NT2/D1 (cell line): Measurements from ENCODE around the gene ELL2.
"Not testable (repeated sequence)": the region's sequence is repeated elsewhere in the genome, so short reads cannot be mapped to it uniquely, and the experiment has no call there.

Experiments used
- DNase-seq: peaks from one replicate; pipeline ENCODE4 v3.0.0-alpha.2; 2011; ENCODE audit warnings: low read depth, low spot score
- H3K27me3 ChIP-seq: 2 replicates; pipeline ENCODE4 v1.6.0; 2011; ENCODE audit warnings: mild to moderate bottlenecking; ENCODE audit not compliant: insufficient read length, insufficient read depth
- H3K36me3 ChIP-seq: 2 replicates; pipeline ENCODE4 v1.6.1; 2011; ENCODE audit warnings: mild to moderate bottlenecking, low read length, mixed read lengths; ENCODE audit not compliant: insufficient read depth, insufficient read length
- H3K4me1 ChIP-seq: 2 replicates; pipeline ENCODE4 v1.5.1; 2011; ENCODE audit not compliant: insufficient read depth, insufficient read length
- H3K4me3 ChIP-seq: 2 replicates; pipeline ENCODE4 v1.5.1; 2011; ENCODE audit warnings: low read depth; ENCODE audit not compliant: insufficient read length
- H3K9ac ChIP-seq: 2 replicates; pipeline ENCODE4 v1.6.0; 2011; ENCODE audit warnings: low read depth; ENCODE audit not compliant: insufficient read length
- H3K9me3 ChIP-seq: 2 replicates; pipeline ENCODE4 v1.5.1; 2011; ENCODE audit warnings: mild to moderate bottlenecking, low read length; ENCODE audit not compliant: insufficient read depth
- SUZ12 ChIP-seq: IDR thresholded peaks from 2 replicates; pipeline ENCODE4 v1.6.1; 2011; ENCODE audit not compliant: insufficient read length, insufficient read depth; ENCODE audit errors: extremely low read depth
- YY1 ChIP-seq: IDR thresholded peaks from 2 replicates; pipeline ENCODE4 v1.6.1; 2011; ENCODE audit not compliant: insufficient read length, insufficient read depth
- ZNF274 ChIP-seq: IDR thresholded peaks from 2 replicates; pipeline ENCODE4 v1.6.1; 2011; ENCODE audit warnings: mild to moderate bottlenecking, low read depth, low read length

The ELL2 gene

GRCh38 chr5:95927927-95928723 is 33.5 kb downstream of the ELL2 start:
- Histone ChIP-seq H3K9ac (no peak overlapping the region), H3K9me3 (no peaks in the 10 kb centered on the region), H3K4me1 (no peaks in the 10 kb centered on the region), H3K4me3 (no peak overlapping the region), H3K36me3 (no peaks in the 10 kb centered on the region), H3K27me3 (no peaks in the 10 kb centered on the region)
- TF ChIP-seq YY1 (no peak), SUZ12 (no peak), ZNF274 (no peak)
- DNase-seq = no peak

GRCh38 chr5:95927300-95927699 is 34.4 kb downstream of the ELL2 start:
- H3K4me1 ChIP-seq, DNase-seq, H3K9me3 ChIP-seq, H3K27me3 ChIP-seq, H3K36me3 ChIP-seq, H3K9ac ChIP-seq, H3K4me3 ChIP-seq: not testable (repeated sequence)

- DNase-seq = no peak
- no peaks in the 10 kb centered on the region for H3K36me3 ChIP-seq
- H3K9ac ChIP-seq = no peak overlapping the region
- H3K27me3 ChIP-seq = no peaks in the 10 kb centered on the region
- no peak for TF ChIP-seq YY1
- no peak for TF ChIP-seq ZNF274
- no peak for TF ChIP-seq SUZ12
- H3K9me3 ChIP-seq = no peaks in the 10 kb centered on the region
- no peak overlapping the region for H3K4me3 ChIP-seq
- H3K4me1 ChIP-seq = no peaks in the 10 kb centered on the region
Observed at GRCh38 chr5:95925939-95926338, 35.7 kb downstream of the ELL2 start.

GRCh38 chr5:95925378-95925744 is 36.3 kb downstream of the ELL2 start:
- Histone ChIP-seq H3K4me3 (no peak overlapping the region), H3K9ac (no peak overlapping the region), H3K36me3 (no peaks in the 10 kb centered on the region), H3K27me3 (no peaks in the 10 kb centered on the region), H3K9me3 (no peaks in the 10 kb centered on the region), H3K4me1 (no peaks in the 10 kb centered on the region)
- DNase-seq = no peak
- TF ChIP-seq YY1 (no peak), ZNF274 (no peak), SUZ12 (no peak)

- no peaks in the 10 kb centered on the region for H3K27me3 ChIP-seq
- no peak overlapping the region for H3K4me3 ChIP-seq
- no peaks in the 10 kb centered on the region for H3K4me1 ChIP-seq
- no peak for DNase-seq
- no peaks in the 10 kb centered on the region for H3K36me3 ChIP-seq
- TF ChIP-seq ZNF274 = no peak
- no peak for TF ChIP-seq SUZ12
- no peak for TF ChIP-seq YY1
- no peaks in the 10 kb centered on the region for H3K9me3 ChIP-seq
- no peak overlapping the region for H3K9ac ChIP-seq
Observed at GRCh38 chr5:95924720-95925377, 36.8 kb downstream of the ELL2 start.

GRCh38 chr5:95923918-95924544 is 37.6 kb downstream of the ELL2 start:
- H3K27me3 ChIP-seq = no peaks in the 10 kb centered on the region
- no peak overlapping the region for H3K4me3 ChIP-seq
- H3K9me3 ChIP-seq = no peaks in the 10 kb centered on the region
- DNase-seq = no peak
- H3K9ac ChIP-seq = no peak overlapping the region
- TF ChIP-seq ZNF274 (no peak), SUZ12 (no peak), YY1 (no peak)
- no peaks in the 10 kb centered on the region for H3K4me1 ChIP-seq
- H3K36me3 ChIP-seq = no peaks in the 10 kb centered on the region

- Histone ChIP-seq H3K4me3 (no peak overlapping the region), H3K9me3 (no peaks in the 10 kb centered on the region), H3K4me1 (no peaks in the 10 kb centered on the region), H3K36me3 (no peaks in the 10 kb centered on the region), H3K9ac (no peak overlapping the region), H3K27me3 (no peaks in the 10 kb centered on the region)
- DNase-seq = no peak
- TF ChIP-seq ZNF274 (no peak), YY1 (no peak), SUZ12 (no peak)
Observed at GRCh38 chr5:95922798-95923197, 38.9 kb downstream of the ELL2 start.
